MM.1S (cell line): Measurements from ENCODE around the gene GRIA3.
"Not testable (repeated sequence)": the region's sequence is repeated elsewhere in the genome, so short reads cannot be mapped to it uniquely, and the experiment has no call there.

Experiments used
- DNase-seq: peaks from one replicate; pipeline ENCODE4 v3.0.0-alpha.2; 2015
- H2AFZ ChIP-seq: fragments of 300-600 bp; sonication (generic); 2 replicates; pipeline ENCODE4 v1.6.0; 2016; ENCODE audit warnings: antibody characterized with exemption, low read length
- H3F3A ChIP-seq: fragments of 300-600 bp; sonication (generic); 2 replicates; pipeline ENCODE4 v1.6.1; 2016; ENCODE audit warnings: mild to moderate bottlenecking, antibody characterized with exemption, low read length, moderate library complexity, mixed read lengths; ENCODE audit not compliant: insufficient read depth
- H3K27ac ChIP-seq: fragments of 300-600 bp; sonication (generic); 2 replicates; pipeline ENCODE4 v1.5.1; 2016; ENCODE audit warnings: mild to moderate bottlenecking, low read length
- H3K27me3 ChIP-seq: fragments of 300-600 bp; sonication (generic); replicated peaks from 2 replicates; pipeline ENCODE4 v1.6.0; 2016; ENCODE audit warnings: low read length; ENCODE audit not compliant: insufficient read depth
- H3K36me3 ChIP-seq: fragments of 300-600 bp; sonication (generic); replicated peaks from 2 replicates; pipeline ENCODE4 v1.6.1; 2016; ENCODE audit warnings: mild to moderate bottlenecking, low read length, mixed read lengths; ENCODE audit not compliant: insufficient read depth
- H3K4me1 ChIP-seq: fragments of 300-600 bp; sonication (generic); 2 replicates; pipeline ENCODE4 v1.6.1; 2016; ENCODE audit warnings: low read length, mixed read lengths
- H3K4me2 ChIP-seq: fragments of 300-600 bp; sonication (generic); 2 replicates; pipeline ENCODE4 v1.6.0; 2016; ENCODE audit warnings: low read depth, low read length
- H3K4me3 ChIP-seq: fragments of 300-600 bp; sonication (generic); 2 replicates; pipeline ENCODE4 v1.5.1; 2016; ENCODE audit warnings: low read length, mixed read lengths
- H3K79me2 ChIP-seq: fragments of 300-600 bp; sonication (generic); 2 replicates; pipeline ENCODE4 v1.6.1; 2016; ENCODE audit warnings: mixed run types, low read length, mixed read lengths
- H3K9ac ChIP-seq: fragments of 300-600 bp; sonication (generic); 2 replicates; pipeline ENCODE4 v1.6.1; 2016; ENCODE audit warnings: low read length, mixed read lengths
- H3K9me2 ChIP-seq: fragments of 300-600 bp; sonication (generic); replicated peaks from 2 replicates; pipeline ENCODE4 v1.6.1; 2016; ENCODE audit warnings: mild to moderate bottlenecking, low read length, mixed read lengths; ENCODE audit not compliant: insufficient read depth
- H3K9me3 ChIP-seq: fragments of 300-600 bp; sonication (generic); replicated peaks from 2 replicates; pipeline ENCODE4 v1.6.1; 2016; ENCODE audit warnings: mild to moderate bottlenecking, low read length, mixed read lengths; ENCODE audit not compliant: insufficient read depth
- H4K20me1 ChIP-seq: fragments of 300-600 bp; sonication (generic); 2 replicates; pipeline ENCODE4 v1.6.1; 2016; ENCODE audit warnings: mild to moderate bottlenecking, low read length, moderate library complexity, mixed read lengths; ENCODE audit not compliant: insufficient read depth
- EZH2 ChIP-seq: fragments of 300-600 bp; sonication (generic); optimal IDR thresholded peaks from 2 replicates; pipeline ENCODE3; 2017; ENCODE audit warnings: low read depth, mild to moderate bottlenecking, antibody characterized with exemption, low read length, mixed read lengths
- EZH2phosphoT487 ChIP-seq: fragments of 300-600 bp; sonication (generic); IDR thresholded peaks from 2 replicates; pipeline ENCODE4 v1.6.1; 2018; ENCODE audit warnings: antibody characterized with exemption, low read length
- TF ChIP-seq, protein P1 (sequence below): fragments of 300-600 bp; sonication (generic); IDR thresholded peaks from 2 replicates; pipeline ENCODE4 v1.5.1; 2016; ENCODE audit warnings: antibody characterized with exemption, low read length, mixed read lengths

The GRIA3 gene

DNA sequence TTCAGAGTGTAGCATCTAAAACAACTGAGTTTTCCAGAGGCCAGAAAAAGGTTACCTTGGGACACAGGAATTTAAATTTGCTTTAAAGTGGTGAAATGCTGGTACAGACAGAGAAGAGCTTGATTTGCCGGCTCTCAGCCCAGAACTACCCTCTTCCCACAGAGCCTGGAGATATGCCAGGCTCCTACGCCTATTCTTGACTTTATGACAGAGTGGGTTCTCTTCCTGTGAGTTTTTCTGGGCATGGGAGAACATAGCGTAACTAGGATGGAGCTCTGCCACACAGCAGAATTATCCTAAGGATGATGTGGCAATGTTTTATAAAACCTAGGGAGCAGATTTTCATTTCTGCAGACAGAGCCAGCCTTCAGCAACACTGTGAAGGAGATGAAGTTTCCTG, 241.8 kb downstream of the GRIA3 start:
- Histone ChIP-seq H3K9me2 (no peaks in the 10 kb centered on the region), H3K27ac (no peak overlapping the region), H3K27me3 (no peaks in the 10 kb centered on the region), H2AFZ (no peak overlapping the region), H3K4me1 (no peaks in the 10 kb centered on the region; the same call in 1 of the 2 replicates), H3K9ac (no peak overlapping the region), H3K79me2 (no peaks in the 10 kb centered on the region), H3K9me3 (no peaks in the 10 kb centered on the region), H3K36me3 (no peaks in the 10 kb centered on the region), H4K20me1 (no peaks in the 10 kb centered on the region), H3K4me2 (no peak overlapping the region), H3K4me3 (no peak overlapping the region), H3F3A (no peaks in the 10 kb centered on the region)
- DNase-seq, result no peak
- TF ChIP-seq EZH2, result no peak
- TF ChIP-seq EZH2phosphoT487, result no peak
- TF ChIP-seq, protein P1, sequence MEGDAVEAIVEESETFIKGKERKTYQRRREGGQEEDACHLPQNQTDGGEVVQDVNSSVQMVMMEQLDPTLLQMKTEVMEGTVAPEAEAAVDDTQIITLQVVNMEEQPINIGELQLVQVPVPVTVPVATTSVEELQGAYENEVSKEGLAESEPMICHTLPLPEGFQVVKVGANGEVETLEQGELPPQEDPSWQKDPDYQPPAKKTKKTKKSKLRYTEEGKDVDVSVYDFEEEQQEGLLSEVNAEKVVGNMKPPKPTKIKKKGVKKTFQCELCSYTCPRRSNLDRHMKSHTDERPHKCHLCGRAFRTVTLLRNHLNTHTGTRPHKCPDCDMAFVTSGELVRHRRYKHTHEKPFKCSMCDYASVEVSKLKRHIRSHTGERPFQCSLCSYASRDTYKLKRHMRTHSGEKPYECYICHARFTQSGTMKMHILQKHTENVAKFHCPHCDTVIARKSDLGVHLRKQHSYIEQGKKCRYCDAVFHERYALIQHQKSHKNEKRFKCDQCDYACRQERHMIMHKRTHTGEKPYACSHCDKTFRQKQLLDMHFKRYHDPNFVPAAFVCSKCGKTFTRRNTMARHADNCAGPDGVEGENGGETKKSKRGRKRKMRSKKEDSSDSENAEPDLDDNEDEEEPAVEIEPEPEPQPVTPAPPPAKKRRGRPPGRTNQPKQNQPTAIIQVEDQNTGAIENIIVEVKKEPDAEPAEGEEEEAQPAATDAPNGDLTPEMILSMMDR, result no peak

DNA sequence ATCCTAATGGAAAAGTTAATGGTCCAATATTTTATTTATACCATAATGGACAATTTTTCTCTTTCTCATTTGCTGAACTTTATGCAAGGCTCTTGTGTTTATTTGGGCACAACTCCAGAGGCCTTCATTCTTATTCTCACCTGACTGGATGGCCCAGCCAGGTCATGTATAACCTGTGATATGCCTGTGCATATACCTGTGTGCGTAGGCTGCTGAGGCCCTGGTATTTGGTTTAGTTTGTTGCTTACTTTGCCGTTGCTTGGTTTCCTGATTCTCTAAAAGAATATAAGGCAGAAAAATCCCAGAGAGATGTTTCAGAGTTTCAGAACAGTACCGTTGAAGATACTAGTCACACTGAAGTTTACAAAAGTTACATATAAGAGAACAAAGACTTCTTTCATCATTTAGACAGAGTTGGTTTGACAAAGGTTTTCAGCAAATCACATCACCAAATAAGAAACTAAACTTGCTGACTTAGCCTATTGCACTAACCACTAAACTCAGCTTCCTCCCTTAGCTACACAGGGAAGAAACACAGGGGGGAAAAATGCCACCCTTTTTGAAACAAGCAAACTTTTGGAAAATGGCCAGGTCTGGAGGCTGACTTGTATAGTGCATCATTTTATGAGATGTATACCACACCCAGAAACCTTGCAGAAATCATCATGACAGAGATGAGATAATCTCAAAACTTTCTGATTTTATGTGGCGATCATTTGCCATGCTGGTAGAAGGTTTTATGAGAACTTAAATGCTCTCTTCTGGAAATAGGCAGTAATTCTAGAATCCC, 248.5 kb downstream of the GRIA3 start:
- peak; percentile 50 for DNase-seq
- Histone ChIP-seq H3K79me2 (no peaks in the 10 kb centered on the region), H4K20me1 (no peaks in the 10 kb centered on the region), H3K9me2 (no peaks in the 10 kb centered on the region), H3K4me2 (peak overlapping the region; percentile 59), H2AFZ (peak overlapping the region; percentile 53), H3K27me3 (no peaks in the 10 kb centered on the region), H3K9ac (peak overlapping the region; percentile 8; the same call in 1 of the 2 replicates), H3K4me1 (peaks cover 12% of the 10 kb centered on the region), H3F3A (peaks cover 9% of the 10 kb centered on the region; the same call in 1 of the 2 replicates), H3K27ac (peak overlapping the region; percentile 72), H3K4me3 (no peak overlapping the region), H3K36me3 (no peaks in the 10 kb centered on the region), H3K9me3 (no peaks in the 10 kb centered on the region)
- no peak for TF ChIP-seq EZH2phosphoT487
- no peak for TF ChIP-seq EZH2
- TF ChIP-seq, protein P1, result no peak

DNA sequence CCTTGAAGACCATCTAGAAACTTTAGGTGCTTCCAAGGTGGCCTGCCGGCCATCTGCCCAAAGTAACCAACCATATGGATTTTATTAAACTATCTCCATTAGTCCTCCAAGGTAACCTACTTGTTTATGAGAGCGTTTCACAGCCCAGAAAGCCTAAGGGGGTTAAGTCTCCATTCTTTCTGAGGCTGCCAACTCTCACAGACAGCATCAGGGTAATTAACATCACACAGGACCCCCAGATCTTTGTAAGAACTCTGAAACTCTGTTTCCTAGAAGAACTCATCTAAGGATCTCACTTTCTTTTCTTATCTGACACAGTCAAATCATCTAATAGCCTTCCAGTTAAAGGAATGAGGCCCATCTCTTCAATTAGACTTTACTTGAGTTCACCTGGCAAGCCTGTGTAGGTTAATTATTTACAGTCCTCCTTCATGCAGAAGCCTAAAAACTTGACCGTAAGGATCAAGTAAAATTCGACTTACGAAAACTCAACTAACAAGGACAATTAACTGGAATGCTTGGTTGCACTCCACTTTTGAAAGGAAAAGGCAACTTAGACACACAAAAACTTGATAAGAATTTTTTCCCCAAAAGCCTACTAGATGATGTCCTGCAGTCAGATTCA, 252.5 kb downstream of the GRIA3 start:
- no peak overlapping the region for H2AFZ ChIP-seq
- H3K27me3 ChIP-seq, result no peaks in the 10 kb centered on the region
- no peaks in the 10 kb centered on the region for H4K20me1 ChIP-seq
- no peaks in the 10 kb centered on the region for H3K36me3 ChIP-seq
- H3K27ac ChIP-seq, result no peak overlapping the region
- H3K9me2 ChIP-seq, result no peaks in the 10 kb centered on the region
- no peak overlapping the region for H3K9ac ChIP-seq
- DNase-seq, result no peak
- H3K4me1 ChIP-seq, result peaks cover 12% of the 10 kb centered on the region
- H3K4me3 ChIP-seq, result no peak overlapping the region
- no peak for TF ChIP-seq EZH2
- TF ChIP-seq EZH2phosphoT487, result no peak
- TF ChIP-seq, protein P1, result no peak
- H3K4me2 ChIP-seq, result no peak overlapping the region
- H3F3A ChIP-seq, result peaks cover 9% of the 10 kb centered on the region; the same call in 1 of the 2 replicates
- no peaks in the 10 kb centered on the region for H3K9me3 ChIP-seq
- H3K79me2 ChIP-seq, result no peaks in the 10 kb centered on the region

DNA sequence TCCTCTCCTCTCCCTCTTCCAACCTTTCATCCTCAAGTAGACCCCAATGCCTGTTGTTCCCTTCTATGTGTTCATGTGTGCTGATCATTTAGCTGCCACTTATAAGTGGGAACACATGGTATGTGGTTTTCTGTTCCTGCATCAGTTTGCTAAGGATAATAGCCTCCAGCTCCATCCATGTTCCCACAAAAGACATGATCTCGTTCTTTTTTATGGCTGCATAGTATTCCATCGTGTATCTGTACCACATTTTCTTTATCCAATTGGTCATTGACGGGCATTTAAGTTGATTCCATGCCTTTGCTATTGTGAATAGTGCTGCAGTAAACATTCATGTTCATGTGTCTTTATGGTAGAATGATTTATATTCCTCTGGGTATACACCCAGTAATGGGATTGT, 255.8 kb downstream of the GRIA3 start:
- not testable (repeated sequence) for H3K4me2 ChIP-seq, H3K79me2 ChIP-seq, H3K27me3 ChIP-seq, H3K36me3 ChIP-seq, H3F3A ChIP-seq, H3K4me3 ChIP-seq, H3K9me2 ChIP-seq, H4K20me1 ChIP-seq, H3K9ac ChIP-seq, H3K9me3 ChIP-seq, H3K4me1 ChIP-seq, H2AFZ ChIP-seq, DNase-seq, H3K27ac ChIP-seq
